Measurements from ENCODE around the gene PTPRG. TPM values are rescaled to one million over a fixed set of nuclear protein-coding genes. Genes with fewer than 3 reads are reported as not detected.

Gene PTPRG
- total RNA-seq, 1 donor from 2014 or later = 39.6 TPM

GRCh38 chr3:62003835-62004234 lies 442.5 kb downstream of the PTPRG start:
- Mint-ChIP-seq H3K4me3 (ENCODE audit: unreplicated experiment) (no peak overlapping the region), H3K36me3 (ENCODE audit: low read depth, unreplicated experiment) (peaks cover 5% of the 10 kb centered on the region), H3K27me3 (ENCODE audit: low read depth, unreplicated experiment) (no peaks in the 10 kb centered on the region), H3K4me1 (ENCODE audit: low read depth, unreplicated experiment) (peaks cover 10% of the 10 kb centered on the region), H3K27ac (ENCODE audit: unreplicated experiment) (no peak overlapping the region), H3K9me3 (ENCODE audit: unreplicated experiment) (no peaks in the 10 kb centered on the region)
- Histone ChIP-seq H3K4me1 (ENCODE audit: insufficient read depth, low read length) (no peaks in the 10 kb centered on the region), H3K4me2 (ENCODE audit: low read length) (no peak overlapping the region), H3K9ac (ENCODE audit: low read length) (no peak overlapping the region), H3K9me3 (ENCODE audit: insufficient read depth, low read depth, low read length) (no peaks in the 10 kb centered on the region), H3K36me3 (ENCODE audit: insufficient read depth, low read length) (no peaks in the 10 kb centered on the region), H3K27me3 (ENCODE audit: insufficient read depth, low read length) (no peaks in the 10 kb centered on the region), H3K79me2 (ENCODE audit: insufficient read depth, low read length) (no peaks in the 10 kb centered on the region), H3K27ac (ENCODE audit: low read depth, low read length) (no peak overlapping the region), H4K20me1 (ENCODE audit: insufficient read depth, low read length) (no peaks in the 10 kb centered on the region), H3K4me3 (ENCODE audit: insufficient read depth, low read depth, low read length) (no peak overlapping the region), H2AFZ (ENCODE audit: low read depth, low read length) (no peak overlapping the region)
- no peak for TF ChIP-seq EZH2 (IDR thresholded peaks at IDR 0.05; ENCODE audit: insufficient read depth, low read length)
- TF ChIP-seq, protein P1, sequence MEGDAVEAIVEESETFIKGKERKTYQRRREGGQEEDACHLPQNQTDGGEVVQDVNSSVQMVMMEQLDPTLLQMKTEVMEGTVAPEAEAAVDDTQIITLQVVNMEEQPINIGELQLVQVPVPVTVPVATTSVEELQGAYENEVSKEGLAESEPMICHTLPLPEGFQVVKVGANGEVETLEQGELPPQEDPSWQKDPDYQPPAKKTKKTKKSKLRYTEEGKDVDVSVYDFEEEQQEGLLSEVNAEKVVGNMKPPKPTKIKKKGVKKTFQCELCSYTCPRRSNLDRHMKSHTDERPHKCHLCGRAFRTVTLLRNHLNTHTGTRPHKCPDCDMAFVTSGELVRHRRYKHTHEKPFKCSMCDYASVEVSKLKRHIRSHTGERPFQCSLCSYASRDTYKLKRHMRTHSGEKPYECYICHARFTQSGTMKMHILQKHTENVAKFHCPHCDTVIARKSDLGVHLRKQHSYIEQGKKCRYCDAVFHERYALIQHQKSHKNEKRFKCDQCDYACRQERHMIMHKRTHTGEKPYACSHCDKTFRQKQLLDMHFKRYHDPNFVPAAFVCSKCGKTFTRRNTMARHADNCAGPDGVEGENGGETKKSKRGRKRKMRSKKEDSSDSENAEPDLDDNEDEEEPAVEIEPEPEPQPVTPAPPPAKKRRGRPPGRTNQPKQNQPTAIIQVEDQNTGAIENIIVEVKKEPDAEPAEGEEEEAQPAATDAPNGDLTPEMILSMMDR (IDR thresholded peaks at IDR 0.05; ENCODE audit: insufficient read depth, low read depth, low read length) = no peak
- DNase-seq (ENCODE audit: low read depth) = no peak
- FAIRE-seq = no peak

DNA sequence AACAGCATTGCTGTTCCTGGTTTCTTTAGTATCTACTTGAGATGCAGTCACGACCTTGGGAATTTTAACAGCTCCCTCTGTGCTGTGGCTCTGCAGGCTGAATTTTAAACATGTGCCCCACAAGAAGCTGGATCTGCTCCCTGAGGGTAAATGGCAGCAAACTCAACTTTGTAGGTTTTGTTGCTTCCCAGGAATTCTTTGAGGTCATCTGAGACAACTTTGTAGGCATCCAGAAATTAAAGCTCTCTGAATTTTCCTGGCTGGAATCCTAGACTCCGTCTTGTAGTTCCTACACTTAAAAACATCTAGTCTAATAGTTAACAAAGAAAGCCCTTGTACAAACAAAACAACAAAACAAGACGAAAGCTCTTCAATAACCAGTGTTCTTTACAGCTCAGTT lies 445.7 kb downstream of the PTPRG start:
- no peak for TF ChIP-seq EZH2 (IDR thresholded peaks at IDR 0.05; ENCODE audit: insufficient read depth, low read length)
- TF ChIP-seq, protein P1 (IDR thresholded peaks at IDR 0.05; ENCODE audit: insufficient read depth, low read depth, low read length) = no peak
- Mint-ChIP-seq H3K4me3 (ENCODE audit: unreplicated experiment) (no peak overlapping the region), H3K9me3 (ENCODE audit: unreplicated experiment) (no peaks in the 10 kb centered on the region), H3K36me3 (ENCODE audit: low read depth, unreplicated experiment) (peaks cover 5% of the 10 kb centered on the region), H3K27ac (ENCODE audit: unreplicated experiment) (no peak overlapping the region), H3K4me1 (ENCODE audit: low read depth, unreplicated experiment) (peaks cover 10% of the 10 kb centered on the region), H3K27me3 (ENCODE audit: low read depth, unreplicated experiment) (no peaks in the 10 kb centered on the region)
- no peak overlapping the region for H3K4me3 ChIP-seq (ENCODE audit: insufficient read depth, low read depth, low read length)
- H3K36me3 ChIP-seq (ENCODE audit: insufficient read depth, low read length) = no peaks in the 10 kb centered on the region
- no peaks in the 10 kb centered on the region for H4K20me1 ChIP-seq (ENCODE audit: insufficient read depth, low read length)
- FAIRE-seq = no peak
- no peak overlapping the region for H3K9ac ChIP-seq (ENCODE audit: low read length)
- no peak overlapping the region for H3K27ac ChIP-seq (ENCODE audit: low read depth, low read length)
- no peaks in the 10 kb centered on the region for H3K27me3 ChIP-seq (ENCODE audit: insufficient read depth, low read length)
- H3K4me1 ChIP-seq (ENCODE audit: insufficient read depth, low read length) = no peaks in the 10 kb centered on the region
- peak; percentile 53 for DNase-seq (ENCODE audit: low read depth)
- H3K4me2 ChIP-seq (ENCODE audit: low read length) = no peak overlapping the region
- no peaks in the 10 kb centered on the region for H3K79me2 ChIP-seq (ENCODE audit: insufficient read depth, low read length)
- no peak overlapping the region for H2AFZ ChIP-seq (ENCODE audit: low read depth, low read length)
- no peaks in the 10 kb centered on the region for H3K9me3 ChIP-seq (ENCODE audit: insufficient read depth, low read depth, low read length)

DNA sequence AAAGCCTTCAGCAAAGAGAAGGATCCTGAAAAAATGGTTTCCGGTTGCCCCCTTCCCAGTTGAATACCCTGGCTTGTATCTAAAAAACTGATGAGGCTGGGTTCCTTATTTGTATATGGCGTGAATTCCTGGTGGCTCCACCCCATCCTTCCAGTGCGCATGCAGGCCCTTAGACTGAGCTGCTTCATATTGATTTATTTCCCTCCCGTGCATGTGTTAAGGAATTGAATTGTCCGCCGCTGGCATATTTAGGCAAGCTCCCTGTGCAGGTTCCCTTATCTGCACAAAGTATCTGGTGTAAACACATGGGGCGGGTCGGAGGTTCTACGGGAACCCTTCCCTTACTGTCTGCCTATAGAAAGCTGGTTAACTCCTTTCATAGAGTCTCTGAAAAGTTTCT lies 449.6 kb downstream of the PTPRG start:
- Histone ChIP-seq H4K20me1 (ENCODE audit: insufficient read depth, low read length) (no peaks in the 10 kb centered on the region), H3K4me3 (ENCODE audit: insufficient read depth, low read depth, low read length) (no peak overlapping the region), H3K36me3 (ENCODE audit: insufficient read depth, low read length) (no peaks in the 10 kb centered on the region), H3K79me2 (ENCODE audit: insufficient read depth, low read length) (no peaks in the 10 kb centered on the region), H2AFZ (ENCODE audit: low read depth, low read length) (no peak overlapping the region), H3K9me3 (ENCODE audit: insufficient read depth, low read depth, low read length) (no peaks in the 10 kb centered on the region), H3K9ac (ENCODE audit: low read length) (no peak overlapping the region), H3K4me1 (ENCODE audit: insufficient read depth, low read length) (no peaks in the 10 kb centered on the region), H3K27me3 (ENCODE audit: insufficient read depth, low read length) (no peaks in the 10 kb centered on the region), H3K27ac (ENCODE audit: low read depth, low read length) (no peak overlapping the region), H3K4me2 (ENCODE audit: low read length) (no peak overlapping the region)
- no peak for DNase-seq (ENCODE audit: low read depth)
- TF ChIP-seq EZH2 (IDR thresholded peaks at IDR 0.05; ENCODE audit: insufficient read depth, low read length) = no peak
- TF ChIP-seq, protein P1 (IDR thresholded peaks at IDR 0.05; ENCODE audit: insufficient read depth, low read depth, low read length) = no peak
- Mint-ChIP-seq H3K27ac (ENCODE audit: unreplicated experiment) (no peak overlapping the region), H3K4me1 (ENCODE audit: low read depth, unreplicated experiment) (peaks cover 5% of the 10 kb centered on the region), H3K4me3 (ENCODE audit: unreplicated experiment) (no peak overlapping the region), H3K36me3 (ENCODE audit: low read depth, unreplicated experiment) (no peaks in the 10 kb centered on the region), H3K9me3 (ENCODE audit: unreplicated experiment) (no peaks in the 10 kb centered on the region), H3K27me3 (ENCODE audit: low read depth, unreplicated experiment) (no peaks in the 10 kb centered on the region)
- FAIRE-seq = no peak
